Gastroesophageal sphincter (tissue), 3 donors: ENCODE measurements around the gene GRID2.

Experiments
- CTCF ChIP-seq, 4 experiments: fragments of 200-600 bp in 2 of 4; fragments of 450-650 bp in 2 of 4; sonication (generic) in 1 of 4; IDR thresholded peaks; one replicate each; pipeline ENCODE4 v1.5.1; 2017 to 2019; ENCODE audit warnings: antibody characterized with exemption in 4 of 4, mild to moderate bottlenecking in 2 of 4, moderate library complexity in 2 of 4
- EP300 ChIP-seq: sonication (generic); formaldehyde crosslinking; IDR thresholded peaks from one replicate; pipeline ENCODE4 v1.6.1; 2017; ENCODE audit warnings: antibody characterized with exemption, mild to moderate bottlenecking
- POLR2A ChIP-seq, 2 donors: fragments of 450-650 bp; IDR thresholded peaks; one replicate each; pipeline ENCODE4 v1.6.1; 2017; ENCODE audit warnings: antibody characterized with exemption in 2 of 2, mild to moderate bottlenecking in 2 of 2, moderate library complexity in 1 of 2
- POLR2AphosphoS5 ChIP-seq: sonication (generic); formaldehyde crosslinking; IDR thresholded peaks from one replicate; pipeline ENCODE4 v1.6.1; 2017; ENCODE audit warnings: antibody characterized with exemption

GRCh38 chr4:93066749-93067148 lies 763.0 kb downstream of the GRID2 start:
- TF ChIP-seq POLR2AphosphoS5: no peak
- TF ChIP-seq CTCF (IDR thresholded peaks at IDR 0.05): no peak
- no peak for TF ChIP-seq EP300
- TF ChIP-seq POLR2A (IDR thresholded peaks at IDR 0.05): no peak
